HepG2 (cell line): ENCODE measurements around the gene TEK.
"Not testable (repeated sequence)": the region's sequence is repeated elsewhere in the genome, so short reads cannot be mapped to it uniquely, and the experiment has no call there.

Experiments used
- POLR2A ChIP-seq, 2 experiments: IDR thresholded peaks; 2 replicates each; pipeline ENCODE4 v1.6.1; 2011; ENCODE audit warnings: low read depth in 2 of 2, low read length in 2 of 2, mild to moderate bottlenecking in 1 of 2, moderate library complexity in 1 of 2; ENCODE audit not compliant: insufficient read depth in 1 of 2
- TF ChIP-seq, protein P1 (sequence below): sonication (generic); formaldehyde crosslinking; IDR thresholded peaks from 2 replicates; pipeline ENCODE4 v1.4.0; 2020; ENCODE audit warnings: missing genetic modification reagents

DNA sequence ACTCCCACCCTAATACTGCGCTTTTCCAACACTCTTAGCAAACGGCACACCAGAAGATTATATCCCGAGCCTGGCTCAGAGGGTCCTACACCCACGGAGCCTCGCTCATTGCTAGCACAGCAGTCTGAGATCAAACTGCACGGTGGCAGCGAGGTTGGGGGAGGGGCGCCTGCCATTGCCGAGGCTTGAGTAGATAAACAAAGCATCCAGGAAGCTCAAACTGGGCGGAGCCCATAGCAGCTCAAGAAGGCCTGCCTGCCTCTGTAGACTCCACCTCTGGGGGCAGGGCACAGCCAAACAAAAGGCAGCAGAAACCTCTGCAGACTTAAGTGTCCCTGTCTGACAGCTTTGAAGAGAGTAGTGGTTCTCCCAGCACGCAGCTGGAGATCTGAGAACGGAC is 130.6 kb downstream of the TEK start:
- TF ChIP-seq POLR2A (IDR thresholded peaks at IDR 0.05; ENCODE audit: insufficient read depth in 1 of 2, low read depth in 2 of 2, low read length in 2 of 2): not testable (repeated sequence)
- TF ChIP-seq, protein P1, sequence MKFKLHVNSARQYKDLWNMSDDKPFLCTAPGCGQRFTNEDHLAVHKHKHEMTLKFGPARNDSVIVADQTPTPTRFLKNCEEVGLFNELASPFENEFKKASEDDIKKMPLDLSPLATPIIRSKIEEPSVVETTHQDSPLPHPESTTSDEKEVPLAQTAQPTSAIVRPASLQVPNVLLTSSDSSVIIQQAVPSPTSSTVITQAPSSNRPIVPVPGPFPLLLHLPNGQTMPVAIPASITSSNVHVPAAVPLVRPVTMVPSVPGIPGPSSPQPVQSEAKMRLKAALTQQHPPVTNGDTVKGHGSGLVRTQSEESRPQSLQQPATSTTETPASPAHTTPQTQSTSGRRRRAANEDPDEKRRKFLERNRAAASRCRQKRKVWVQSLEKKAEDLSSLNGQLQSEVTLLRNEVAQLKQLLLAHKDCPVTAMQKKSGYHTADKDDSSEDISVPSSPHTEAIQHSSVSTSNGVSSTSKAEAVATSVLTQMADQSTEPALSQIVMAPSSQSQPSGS: not testable (repeated sequence)
